HEK293T (cell line): ENCODE measurements around the gene NT5DC2.

Experiments used
- CTCF ChIA-PET: fragments of 350-600 bp; formaldehyde crosslinking; extraction: SDS; loops from one replicate; lab custom pipeline; 2021; ENCODE audit warnings: antibody characterized with exemption, inconsistent platforms; lab: Yijun Ruan, JAX
- POLR2A ChIA-PET: fragments of 350-600 bp; formaldehyde crosslinking; extraction: SDS; loops from one replicate; lab custom pipeline; 2020; ENCODE audit warnings: antibody characterized with exemption, inconsistent platforms; lab: Yijun Ruan, JAX
- DNase-seq: peaks from one replicate; pipeline ENCODE4 v3.0.0; 2012; ENCODE audit warnings: mixed read lengths; ENCODE audit errors: extremely low spot score
- ARNT ChIP-seq: fragments of 450-650 bp; IDR thresholded peaks from 2 replicates; pipeline ENCODE4 v1.6.1; 2017; ENCODE audit warnings: mild to moderate bottlenecking
- BHLHE40 ChIP-seq: fragments of 450-650 bp; IDR thresholded peaks from 2 replicates; pipeline ENCODE4 v1.6.1; 2016; ENCODE audit warnings: mild to moderate bottlenecking, moderate library complexity, borderline replicate concordance
- CTBP1 ChIP-seq: fragments of 450-650 bp; IDR thresholded peaks from 2 replicates; pipeline ENCODE4 v1.6.1; 2016; ENCODE audit warnings: borderline replicate concordance
- ELF4 ChIP-seq: fragments of 450-650 bp; IDR thresholded peaks from 2 replicates; pipeline ENCODE4 v1.6.1; 2017; ENCODE audit warnings: antibody characterized with exemption
- FOXA1 ChIP-seq: fragments of 450-650 bp; IDR thresholded peaks from 2 replicates; pipeline ENCODE4 v1.6.1; 2016; ENCODE audit warnings: mild to moderate bottlenecking
- FOXK2 ChIP-seq: fragments of 450-650 bp; IDR thresholded peaks from 2 replicates; pipeline ENCODE4 v1.6.1; 2016; ENCODE audit warnings: mild to moderate bottlenecking
- FOXM1 ChIP-seq: fragments of 450-650 bp; IDR thresholded peaks from 2 replicates; pipeline ENCODE4 v1.6.1; 2017; ENCODE audit warnings: mild to moderate bottlenecking, borderline replicate concordance
- HDGF ChIP-seq: fragments of 450-650 bp; IDR thresholded peaks from 2 replicates; pipeline ENCODE4 v1.6.1; 2017; ENCODE audit warnings: antibody characterized with exemption, borderline replicate concordance
- L3MBTL2 ChIP-seq: fragments of 450-650 bp; conservative IDR thresholded peaks from 2 replicates; pipeline ENCODE4 v1.6.1; 2016; ENCODE audit warnings: mild to moderate bottlenecking
- LEF1 ChIP-seq: fragments of 450-650 bp; IDR thresholded peaks from 2 replicates; pipeline ENCODE4 v1.6.1; 2017; ENCODE audit warnings: mild to moderate bottlenecking, borderline replicate concordance
- NFRKB ChIP-seq: fragments of 450-650 bp; IDR thresholded peaks from 2 replicates; pipeline ENCODE4 v1.6.1; 2016; ENCODE audit warnings: mild to moderate bottlenecking, moderate library complexity
- PKNOX1 ChIP-seq: fragments of 450-650 bp; IDR thresholded peaks from 2 replicates; pipeline ENCODE4 v1.6.1; 2016
- SP1 ChIP-seq: fragments of 450-650 bp; IDR thresholded peaks from 2 replicates; pipeline ENCODE4 v1.6.1; 2017
- SUZ12 ChIP-seq: fragments of 450-650 bp; IDR thresholded peaks from 2 replicates; pipeline ENCODE4 v1.6.1; 2016; ENCODE audit warnings: mild to moderate bottlenecking
- TARDBP ChIP-seq: fragments of 450-650 bp; IDR thresholded peaks from 2 replicates; pipeline ENCODE4 v1.6.1; 2016
- ZNF384 ChIP-seq: fragments of 450-650 bp; IDR thresholded peaks from 2 replicates; pipeline ENCODE4 v1.6.1; 2016

NT5DC2 gene

GRCh38 chr3:52563984-52564383 lies 30.3 kb upstream of the NT5DC2 start:
- ChIA-PET CTCF (no interaction called here), POLR2A (no interaction called here)

GRCh38 chr3:52561028-52561747 lies 27.5 kb upstream of the NT5DC2 start:
- ChIA-PET CTCF (interaction anchor here (0.7 kb wide), 1 partner anchor 159 kb away, joined by 3 read pairs; no protein-coding TSS in a partner anchor), POLR2A (interaction anchor here (0.7 kb wide), 1 partner anchor 25 kb away, joined by 4 read pairs; the partner anchor contains the start of gene UQCC5)
- TF ChIP-seq SP1: no peak
- no peak for TF ChIP-seq BHLHE40
- no peak for TF ChIP-seq ZNF384
- TF ChIP-seq TARDBP: no peak
- TF ChIP-seq ELF4: no peak
- no peak for TF ChIP-seq NFRKB
- no peak for TF ChIP-seq L3MBTL2
- no peak for TF ChIP-seq PKNOX1
- TF ChIP-seq LEF1: no peak
- no peak for TF ChIP-seq ARNT
- TF ChIP-seq CTBP1: no peak
- TF ChIP-seq FOXA1: no peak
- no peak for TF ChIP-seq SUZ12
- no peak for TF ChIP-seq FOXM1
- TF ChIP-seq FOXK2: no peak
- DNase-seq: no peak

More at GRCh38 chr3:52563984-52564383, 30.3 kb upstream of the NT5DC2 start:
- DNase-seq: no peak
- TF ChIP-seq TARDBP: no peak
- no peak for TF ChIP-seq NFRKB
- no peak for TF ChIP-seq PKNOX1
- no peak for TF ChIP-seq HDGF
- no peak for TF ChIP-seq FOXM1
- no peak for TF ChIP-seq ZNF384
- no peak for TF ChIP-seq SP1
- TF ChIP-seq SUZ12: no peak
- no peak for TF ChIP-seq CTBP1
- TF ChIP-seq BHLHE40: no peak
- no peak for TF ChIP-seq FOXA1
- no peak for TF ChIP-seq FOXK2
- no peak for TF ChIP-seq L3MBTL2
- no peak for TF ChIP-seq ELF4
- TF ChIP-seq ARNT: no peak
- no peak for TF ChIP-seq LEF1

- TF ChIP-seq SUZ12: no peak
- TF ChIP-seq FOXA1: no peak
- TF ChIP-seq HDGF: no peak
- TF ChIP-seq ELF4: no peak
- no peak for TF ChIP-seq NFRKB
- no peak for TF ChIP-seq SP1
- no peak for TF ChIP-seq BHLHE40
- no peak for TF ChIP-seq TARDBP
- TF ChIP-seq FOXM1: no peak
- no peak for TF ChIP-seq PKNOX1
- no peak for TF ChIP-seq CTBP1
- TF ChIP-seq ZNF384: no peak
- no peak for TF ChIP-seq L3MBTL2
- no peak for TF ChIP-seq ARNT
- TF ChIP-seq FOXK2: no peak
- no peak for TF ChIP-seq LEF1
- ChIA-PET POLR2A (interaction anchor here (0.7 kb wide), 1 partner anchor 22 kb away, joined by 3 read pairs; the partner anchor contains the start of gene UQCC5), CTCF (no interaction called here)
- DNase-seq: no peak
Observed at GRCh38 chr3:52558436-52558835, 24.8 kb upstream of the NT5DC2 start.

GRCh38 chr3:52557011-52557960 lies 23.6 kb upstream of the NT5DC2 start:
- no peak for DNase-seq
- CTCF ChIA-PET: no interaction called here
- TF ChIP-seq PKNOX1 (no peak), NFRKB (no peak), SP1 (no peak), FOXM1 (no peak), CTBP1 (no peak), LEF1 (no peak), FOXA1 (no peak), BHLHE40 (no peak), ELF4 (no peak)
- POLR2A ChIA-PET: no interaction called here

- no peak for DNase-seq
- CTCF ChIA-PET: no interaction called here
- POLR2A ChIA-PET: no interaction called here
- TF ChIP-seq CTBP1: no peak
- no peak for TF ChIP-seq FOXA1
- no peak for TF ChIP-seq PKNOX1
- TF ChIP-seq L3MBTL2: no peak
- TF ChIP-seq ZNF384: no peak
- no peak for TF ChIP-seq LEF1
- TF ChIP-seq ELF4: no peak
- TF ChIP-seq ARNT: no peak
- no peak for TF ChIP-seq HDGF
- no peak for TF ChIP-seq TARDBP
- no peak for TF ChIP-seq FOXK2
- no peak for TF ChIP-seq BHLHE40
Observed at GRCh38 chr3:52555056-52555455, 21.4 kb upstream of the NT5DC2 start.
